Gastrocnemius medialis (tissue), 4 donors: Measurements from ENCODE around the gene CGB7. TPM values are rescaled to one million over a fixed set of nuclear protein-coding genes. Genes with fewer than 3 reads are reported as not detected.

Experiments used
- ATAC-seq, 2 donors: fragments of 150-250 bp; one replicate each; pipeline ENCODE4 v1.9.1; 2016
- DNase-seq, 2 donors: peaks; one replicate each; pipeline ENCODE4 v3.0.0-alpha.2; 2019
- H3K27ac ChIP-seq, 4 donors: fragments of 200-600 bp; sonication (generic); 1 replicate in 1 of 4; 2 replicates in 3 of 4; pipeline ENCODE4 v1.5.1; 2016 to 2018; ENCODE audit warnings: mild to moderate bottlenecking in 2 of 4, moderate library complexity in 1 of 4
- H3K27me3 ChIP-seq, 3 donors: fragments of 200-600 bp; sonication (generic) in 2 of 3; 1 replicate in 1 of 3; 2 replicates in 2 of 3; pipeline versions ENCODE4 v1.5.1 to v1.6.0; 2016 to 2019; ENCODE audit warnings: mild to moderate bottlenecking in 1 of 3, moderate library complexity in 1 of 3
- H3K36me3 ChIP-seq, 2 donors: fragments of 200-600 bp; sonication (generic) in 1 of 2; one replicate each; pipeline ENCODE4 v1.5.1; 2017 to 2018
- H3K4me1 ChIP-seq, 2 donors: fragments of 200-600 bp; sonication (generic) in 1 of 2; one replicate each; pipeline ENCODE4 v1.5.1; 2016 to 2017; ENCODE audit warnings: mild to moderate bottlenecking in 2 of 2
- H3K4me3 ChIP-seq, 4 donors: fragments of 200-600 bp; sonication (generic) in 3 of 4; 1 replicate in 1 of 4; 2 replicates in 3 of 4; pipeline ENCODE4 v1.5.1; 2016 to 2019; ENCODE audit warnings: mild to moderate bottlenecking in 2 of 4
- H3K9me3 ChIP-seq, 3 donors: fragments of 200-600 bp; sonication (generic) in 2 of 3; 1 replicate in 1 of 3; 2 replicates in 2 of 3; pipeline ENCODE4 v1.5.1; 2016 to 2019
- CTCF ChIP-seq, 5 experiments: fragments of 450-650 bp in 3 of 5; fragments of 200-600 bp in 2 of 5; sonication (generic) in 2 of 5; IDR thresholded peaks in 4 of 5; conservative IDR thresholded peaks in 1 of 5; 1 replicate in 4 of 5; 2 replicates in 1 of 5; pipeline ENCODE4 v1.5.1; 2016 to 2019; ENCODE audit warnings: antibody characterized with exemption in 5 of 5, mild to moderate bottlenecking in 3 of 5, moderate library complexity in 3 of 5
- POLR2A ChIP-seq, 2 donors: fragments of 450-650 bp; IDR thresholded peaks; one replicate each; pipeline ENCODE4 v1.6.1; 2017; ENCODE audit warnings: antibody characterized with exemption in 2 of 2, mild to moderate bottlenecking in 2 of 2, moderate library complexity in 2 of 2
- in situ Hi-C, 4 donors: fragments of 200-750 bp; cut with MboI; loops; one replicate each; pipeline versions ENCODE4 v1.15.0 to v1.8.0; 2017; ENCODE audit warnings: low sequenced_read_pairs in 4 of 4
- intact Hi-C: fragments of 100-400 bp; cut with DNase I; formaldehyde crosslinking; loops from one replicate; pipeline ENCODE4 v1.15.1; 2023; ENCODE audit warnings: low total_unique reads
- total RNA-seq, 4 donors: library from RNA; depleted of rRNA; stranded (reverse); fragments of >200 nt; gene quantifications; one replicate each; pipeline versions ENCODE4 v1.1.0 to v1.2.3, GENCODE V29; 2016

CGB7 gene
- total RNA-seq, 4 donors from 2014 or later = 0.42 to 1.1 TPM; not detected in 2

- H3K9me3 ChIP-seq = no peaks in the 10 kb centered on the region
- TF ChIP-seq POLR2A (IDR thresholded peaks at IDR 0.05) (no peak), CTCF (IDR thresholded peaks at IDR 0.05 in 4 of 5, conservative IDR thresholded peaks at IDR 0.05 in 1 of 5) (no peak)
- ATAC-seq = peak; percentile 82
- intact Hi-C loops (no loop called here), in situ Hi-C loops (loop anchor here in 3 of 4 donors (5.0 to 10.0 kb wide), 4 partner anchors 53 to 110 kb away; no protein-coding TSS in a partner anchor)
- peaks cover 46 to 50% of the 10 kb centered on the region in 2 donors for H3K4me1 ChIP-seq
- peak overlapping the region; percentile 75 to 85 (median 78) for H3K27ac ChIP-seq
- peak; percentile 65 to 86 for DNase-seq
- peaks cover 0 to 64% of the 10 kb centered on the region in 2 donors for H3K36me3 ChIP-seq
- H3K4me3 ChIP-seq = peak overlapping the region in 1 of 4 donors; percentile 5
- H3K27me3 ChIP-seq = no peaks in the 10 kb centered on the region
Observed at GRCh38 chr19:49094505-49095482, 37.2 kb upstream of the CGB7 start.

- in situ Hi-C loops = loop anchor here in 1 of 4 donors (10.0 kb wide), 1 partner anchor 112 kb away; no protein-coding TSS in a partner anchor
Observed at GRCh38 chr19:49092686-49093085, 35.1 kb upstream of the CGB7 start.

GRCh38 chr19:49091391-49092038, 34.0 kb upstream of the CGB7 start:
- Histone ChIP-seq H3K4me1 (peaks cover 34 to 38% of the 10 kb centered on the region in 2 donors), H3K27me3 (no peaks in the 10 kb centered on the region), H3K4me3 (no peak overlapping the region), H3K27ac (no peak overlapping the region), H3K36me3 (peaks cover 0 to 58% of the 10 kb centered on the region in 2 donors), H3K9me3 (no peaks in the 10 kb centered on the region)
- TF ChIP-seq CTCF (IDR thresholded peaks at IDR 0.05 in 4 of 5, conservative IDR thresholded peaks at IDR 0.05 in 1 of 5) (no peak), POLR2A (IDR thresholded peaks at IDR 0.05) (no peak)
- DNase-seq (no peak), ATAC-seq (no peak)
- intact Hi-C loops (no loop called here), in situ Hi-C loops (loop anchor here in 1 of 4 donors (10.0 kb wide), 1 partner anchor 113 kb away; no protein-coding TSS in a partner anchor)

More at GRCh38 chr19:49092686-49093085, 35.1 kb upstream of the CGB7 start:
- ATAC-seq = no peak
- TF ChIP-seq CTCF (IDR thresholded peaks at IDR 0.05 in 4 of 5, conservative IDR thresholded peaks at IDR 0.05 in 1 of 5) = no peak
- no peak for TF ChIP-seq POLR2A (IDR thresholded peaks at IDR 0.05)
- Histone ChIP-seq H3K27me3 (no peaks in the 10 kb centered on the region), H3K9me3 (no peaks in the 10 kb centered on the region), H3K4me3 (no peak overlapping the region), H3K36me3 (peaks cover 0 to 58% of the 10 kb centered on the region in 2 donors), H3K4me1 (peaks cover 33 to 37% of the 10 kb centered on the region in 2 donors), H3K27ac (no peak overlapping the region)
- intact Hi-C loops = no loop called here
- DNase-seq = no peak

- Histone ChIP-seq H3K4me3 (peak overlapping the region; percentile 88 to 99 (median 92)), H3K4me1 (peaks cover 18 to 26% of the 10 kb centered on the region in 2 donors), H3K36me3 (peaks cover 0 to 28% of the 10 kb centered on the region in 2 donors), H3K27me3 (no peaks in the 10 kb centered on the region), H3K9me3 (no peaks in the 10 kb centered on the region), H3K27ac (peak overlapping the region; percentile 90 to 98 (median 92))
- in situ Hi-C loops (loop anchor here in 1 of 4 donors (10.0 kb wide), 1 partner anchor 119 kb away; no protein-coding TSS in a partner anchor), intact Hi-C loops (no loop called here)
- ATAC-seq (no peak), DNase-seq (no peak)
- no peak for TF ChIP-seq POLR2A (IDR thresholded peaks at IDR 0.05)
- no peak for TF ChIP-seq CTCF (IDR thresholded peaks at IDR 0.05 in 4 of 5, conservative IDR thresholded peaks at IDR 0.05 in 1 of 5)
Observed at GRCh38 chr19:49086296-49086695, 28.7 kb upstream of the CGB7 start.
